Renal cortex interstitium (tissue), 11 donors: Measurements from ENCODE around the gene RPS14. TPM values are rescaled to one million over a fixed set of nuclear protein-coding genes. Genes with fewer than 3 reads are reported as not detected.
A peak's percentile ranks its signal among the peaks of the same experiment; 100 is the strongest.
"Not testable (repeated sequence)": the region's sequence is repeated elsewhere in the genome, so short reads cannot be mapped to it uniquely, and the experiment has no call there.

ENCODE experiments used
- DNase-seq, 11 donors: peaks; one replicate each; pipeline ENCODE4 v3.0.0-alpha.2; 2013; ENCODE audit warnings: low read depth in 9 of 11, low spot score in 4 of 11; ENCODE audit errors: extremely low read depth in 1 of 11
- polyA plus RNA-seq, 3 donors: library from polyadenylated mRNA; unstranded; fragments of 120-200 nt; gene quantifications; one replicate each; pipeline ENCODE4 v1.2.1, GENCODE V29; 2013; ENCODE audit not compliant: insufficient read length in 3 of 3

The RPS14 gene
- polyA plus RNA-seq, 3 donors = 1,682 to 2,258 (median 2,070) TPM

GRCh38 chr5:150488519-150489359 lies 39.2 kb upstream of the RPS14 start:
- no peak for DNase-seq

GRCh38 chr5:150487199-150488061 lies 37.9 kb upstream of the RPS14 start:
- no peak for DNase-seq

- DNase-seq = peak in 8 of 11 donors; percentile 68 to 84 (median 74)
These were observed 37.1 kb upstream of the RPS14 start for GRCh38 chr5:150486402-150487198.

GRCh38 chr5:150485693-150486401 lies 36.3 kb upstream of the RPS14 start:
- peak in 1 of 11 donors; percentile 44 for DNase-seq

- DNase-seq = no peak
These were observed 35.6 kb upstream of the RPS14 start for GRCh38 chr5:150484964-150485692.

GRCh38 chr5:150481972-150482406 lies 32.5 kb upstream of the RPS14 start:
- no peak for DNase-seq

GRCh38 chr5:150481708-150481965 lies 32.1 kb upstream of the RPS14 start:
- no peak for DNase-seq

- no peak for DNase-seq
These were observed 29.9 kb upstream of the RPS14 start for GRCh38 chr5:150479416-150479815.

- not testable (repeated sequence) for DNase-seq
These were observed 27.0 kb upstream of the RPS14 start for GRCh38 chr5:150476568-150476967.

- DNase-seq = no peak
These were observed 24.3 kb upstream of the RPS14 start for GRCh38 chr5:150473673-150474358.

- DNase-seq = no peak
These were observed 20.4 kb upstream of the RPS14 start for GRCh38 chr5:150469718-150470469.

GRCh38 chr5:150468206-150468605 lies 18.7 kb upstream of the RPS14 start:
- no peak for DNase-seq

GRCh38 chr5:150465927-150466326 lies 16.4 kb upstream of the RPS14 start:
- no peak for DNase-seq

GRCh38 chr5:150464554-150465012 lies 15.0 kb upstream of the RPS14 start:
- no peak for DNase-seq

- no peak for DNase-seq
These were observed 11.7 kb upstream of the RPS14 start for GRCh38 chr5:150461231-150461630.

- DNase-seq = no peak
These were observed 11.2 kb upstream of the RPS14 start for GRCh38 chr5:150460781-150461180.
